Motor neuron (in vitro differentiated cells): ENCODE data around the gene MORC2. TPM values are rescaled to one million over a fixed set of nuclear protein-coding genes. Genes with fewer than 3 reads are reported as not detected.
A peak's percentile ranks its signal among the peaks of the same experiment; 100 is the strongest.

Experiments
- ATAC-seq, 8 experiments: fragments of 200-7000 bp; cut with Tn5 transposase; replicated peaks in 6 of 8; 2 replicates each; pipeline ENCODE4 v1.8.0; 2021; ENCODE audit warnings: mild to moderate bottlenecking in 8 of 8, moderate library complexity in 8 of 8
- H3K27ac ChIP-seq, 2 donors: fragments of 250-450 bp; sonication (Bioruptor Pico); 2 replicates each; pipeline ENCODE4 v1.9.0; 2021; ENCODE audit warnings: antibody characterized with exemption in 2 of 2, mild to moderate bottlenecking in 2 of 2, moderate library complexity in 1 of 2
- H3K4me1 ChIP-seq, 2 donors: fragments of 250-450 bp; sonication (Bioruptor Pico); replicated peaks in 1 of 2; 2 replicates each; pipeline ENCODE4 v1.6.1; 2021; ENCODE audit warnings: antibody characterized with exemption in 2 of 2, mild to moderate bottlenecking in 2 of 2, moderate library complexity in 1 of 2
- H3K4me3 ChIP-seq, 5 donors: fragments of 250-450 bp; sonication (Bioruptor Pico); 2 replicates each; pipeline ENCODE4 v1.9.0; 2021; ENCODE audit warnings: antibody characterized with exemption in 5 of 5, mild to moderate bottlenecking in 5 of 5, moderate library complexity in 4 of 5
- WGBS, 10 experiments: fragments of 450-650 bp; shearing (Covaris generic); methylation state at CpG; one replicate each; pipeline ENCODE4 v1.0.0; 2022; 5-methylcytosine and 5-hydroxymethylcytosine counted together
- in situ Hi-C, 9 experiments: fragments of 400-800 bp; cut with MboI; loops; one replicate each; pipeline ENCODE4 v1.15.0; 2021; ENCODE audit warnings: low sequenced_read_pairs in 9 of 9, low pct_unique_long_range_greater_than_20kb in 2 of 9; ENCODE audit not compliant: unreplicated experiment in 9 of 9
- total RNA-seq, 8 experiments: library from RNA; unstranded; fragments of 300-600 nt; gene quantifications; 2 replicates each; pipeline versions ENCODE4 v1.2.3 to v1.2.4, GENCODE V29; 2022

The MORC2 gene
- 10 to 100 TPM; 17.5 to 38.5 (median 28.3) TPM for total RNA-seq

DNA sequence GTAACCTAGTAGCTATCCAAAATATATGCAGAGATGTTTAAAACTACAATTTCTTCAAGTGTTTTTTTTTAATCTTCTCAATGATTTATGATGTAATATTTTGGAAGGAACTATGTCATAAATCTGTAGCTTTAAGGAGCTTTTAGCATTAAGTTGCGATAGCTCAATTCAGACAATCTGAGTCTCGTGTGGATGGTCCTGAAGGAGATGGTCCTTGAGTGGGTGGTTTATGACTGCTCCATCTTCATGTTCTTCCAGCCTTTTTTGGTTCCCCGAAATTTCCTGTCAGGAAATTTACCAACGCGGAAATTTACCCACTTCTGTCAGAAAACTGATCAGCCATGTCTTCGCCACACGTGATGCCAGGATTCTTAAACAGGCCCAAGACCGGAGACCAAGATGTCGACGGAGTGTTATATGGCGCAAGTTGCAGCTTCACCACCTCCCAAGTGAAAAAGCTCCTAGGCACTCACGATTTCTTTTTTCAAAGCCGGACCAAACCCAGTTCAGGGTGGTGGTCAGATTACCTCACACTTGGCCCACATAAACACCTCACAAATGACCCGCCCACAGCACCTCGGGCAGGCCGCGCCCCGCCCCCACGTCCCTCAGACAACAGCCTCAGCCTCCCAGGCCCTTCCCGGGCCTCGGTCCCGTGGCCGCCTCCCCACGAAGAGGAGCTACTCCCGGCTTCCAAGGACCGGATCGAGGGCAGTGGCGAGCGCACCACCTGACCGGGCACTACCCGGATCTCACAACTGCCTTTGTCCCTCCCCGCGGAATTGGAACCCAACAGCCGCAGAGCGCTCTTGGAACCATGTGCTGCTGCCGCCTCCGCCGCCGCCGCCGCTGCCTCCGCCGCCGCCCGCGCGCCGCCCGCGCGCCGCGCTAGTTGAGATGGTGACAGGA is at the start of gene MORC2:
MORC2 (minus strand) TSS at position 760 of the 909 bp plus-strand sequence. CDS start 885 bp downstream, outside the sequence.
- peak; percentile 47 to 70 (median 59) for ATAC-seq
- Histone ChIP-seq H3K4me1 (peaks cover 12 to 29% of the 10 kb centered on the region in 2 donors), H3K4me3 (peak within 1 kb of the TSS; percentile 91 to 98 (median 95)), H3K27ac (peak within 1 kb of the TSS; percentile 98 to 99)
- in situ Hi-C loops = loop anchor here in 2 of 9 experiments (25.0 kb wide), 1 partner anchor 119 kb away; the partner anchor contains the start of gene SMTN (in 2 of the 2)
- 43 to 100% (median 82%) methylated on average over 2 to 10 of the region's 53 CpGs; no CpG with 5 or more reads in 2 of the 10 experiments for WGBS, 10 experiments

DNA sequence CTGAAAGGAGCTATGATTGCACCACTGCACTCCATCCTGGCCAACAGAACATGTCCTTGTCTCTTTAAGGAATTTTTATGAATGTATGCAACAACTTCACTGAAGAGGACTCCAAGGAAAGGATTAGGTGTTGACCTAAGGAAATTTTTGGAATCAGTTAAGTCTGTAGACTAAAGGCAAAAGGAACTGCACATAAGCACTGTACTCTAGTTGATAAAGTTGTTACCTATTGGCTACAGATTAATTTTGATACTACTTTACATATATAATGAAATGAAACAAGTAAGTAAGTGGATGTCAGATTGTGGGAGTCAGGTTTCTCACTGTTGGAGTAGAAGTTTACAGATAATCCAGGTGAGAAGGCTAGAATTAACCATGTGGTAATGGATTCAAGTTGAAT is 37.0 kb upstream of the MORC2 start:
- in situ Hi-C loops = no loop called here
- Histone ChIP-seq H3K4me3 (no peak overlapping the region), H3K4me1 (no peaks in the 10 kb centered on the region), H3K27ac (no peak overlapping the region)
- ATAC-seq = no peak

DNA sequence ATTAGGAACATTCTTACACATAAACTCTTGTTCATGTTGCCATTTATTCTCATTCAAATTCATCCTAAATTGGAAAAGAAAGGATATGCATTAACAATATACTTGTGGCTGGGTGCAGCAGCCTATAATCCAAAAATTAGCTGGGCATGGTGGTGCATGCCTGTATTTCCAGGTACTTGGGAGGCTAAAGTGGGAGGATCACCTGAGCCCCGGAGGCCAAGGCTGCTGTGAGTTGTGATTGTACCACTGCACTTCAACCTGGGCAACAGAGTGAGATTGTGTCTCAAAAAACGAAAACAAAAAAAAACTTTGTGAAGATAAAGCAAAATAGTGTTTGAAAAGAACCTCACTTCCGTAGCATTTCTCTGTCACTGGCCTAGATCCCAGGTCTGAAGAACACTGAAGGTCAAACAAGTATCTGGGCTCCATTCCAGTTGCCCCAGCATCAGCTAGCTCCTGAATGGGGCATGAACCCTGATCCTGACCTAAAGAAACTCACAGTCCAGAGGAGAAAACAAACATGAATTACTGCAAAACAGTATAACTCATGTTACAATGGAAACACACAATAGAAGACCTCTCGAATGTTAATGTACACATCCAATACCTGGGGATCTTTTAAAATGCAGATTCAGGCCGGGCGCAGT is 32.7 kb upstream of the MORC2 start:
- ATAC-seq = no peak
- Histone ChIP-seq H3K4me1 (peaks cover 0 to 2% of the 10 kb centered on the region in 2 donors), H3K27ac (no peak overlapping the region), H3K4me3 (no peak overlapping the region)
- in situ Hi-C loops = no loop called here
- WGBS, 10 experiments = 0 to 95% (median 82%) methylated on average over 1 to 4 of the region's 6 CpGs; no CpG with 5 or more reads in 3 of the 10 experiments

DNA sequence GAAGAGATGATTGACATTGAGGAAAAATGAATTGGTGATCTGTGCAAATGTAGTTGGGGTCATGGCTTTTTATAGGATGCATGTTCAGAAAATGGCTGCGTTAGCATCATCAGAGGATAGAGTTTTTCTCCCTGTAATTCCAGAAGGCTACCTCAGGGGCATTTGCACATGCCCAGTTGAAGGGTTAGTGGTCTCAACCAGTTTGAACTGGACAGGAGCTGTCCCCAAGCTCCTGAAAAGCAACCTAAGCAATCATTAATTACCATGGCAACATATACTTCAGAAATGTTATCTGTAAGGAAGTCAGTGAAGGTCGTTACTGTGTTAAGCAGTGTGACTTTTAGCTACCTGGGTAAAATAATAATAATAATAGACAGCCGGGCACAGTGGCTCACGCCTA is 29.8 kb upstream of the MORC2 start:
- in situ Hi-C loops = no loop called here
- Histone ChIP-seq H3K4me3 (no peak overlapping the region), H3K4me1 (peaks cover 0 to 2% of the 10 kb centered on the region in 2 donors), H3K27ac (peak overlapping the region in 1 of 2 donors; percentile 54)
- peak in 3 of 8 experiments; percentile 75 to 84 (median 80) for ATAC-seq
- 20 to 100% (median 80%) methylated on average over 1 to 4 of the region's 4 CpGs; no CpG with 5 or more reads in 1 of the 10 experiments for WGBS, 10 experiments

DNA sequence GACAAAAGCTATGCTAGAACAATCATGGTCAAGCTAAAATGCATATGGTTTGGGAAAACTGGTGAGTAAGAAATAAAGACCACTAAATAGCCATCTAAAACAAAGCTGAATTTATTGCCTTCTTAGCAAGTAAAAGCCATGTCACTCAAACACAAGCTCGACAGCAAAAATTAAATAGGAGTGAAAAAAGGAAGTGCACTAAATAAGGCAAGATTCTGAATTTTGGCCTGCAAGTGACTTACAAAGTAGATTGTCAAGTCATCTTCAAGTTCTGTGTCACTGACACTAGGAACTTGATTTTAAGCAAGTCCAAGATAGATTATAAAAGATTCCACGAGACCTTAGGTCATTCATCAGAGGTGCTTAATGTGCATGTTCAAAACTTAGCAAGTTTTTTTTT is 27.9 kb upstream of the MORC2 start:
- WGBS, 10 experiments = 13 to 100% (median 56%) methylated on average over 1 to 2 of the region's 2 CpGs
- in situ Hi-C loops = no loop called here
- no peak overlapping the region for H3K27ac ChIP-seq
- no peak for ATAC-seq
- H3K4me1 ChIP-seq = peaks cover 0 to 2% of the 10 kb centered on the region in 2 donors
- H3K4me3 ChIP-seq = no peak overlapping the region

DNA sequence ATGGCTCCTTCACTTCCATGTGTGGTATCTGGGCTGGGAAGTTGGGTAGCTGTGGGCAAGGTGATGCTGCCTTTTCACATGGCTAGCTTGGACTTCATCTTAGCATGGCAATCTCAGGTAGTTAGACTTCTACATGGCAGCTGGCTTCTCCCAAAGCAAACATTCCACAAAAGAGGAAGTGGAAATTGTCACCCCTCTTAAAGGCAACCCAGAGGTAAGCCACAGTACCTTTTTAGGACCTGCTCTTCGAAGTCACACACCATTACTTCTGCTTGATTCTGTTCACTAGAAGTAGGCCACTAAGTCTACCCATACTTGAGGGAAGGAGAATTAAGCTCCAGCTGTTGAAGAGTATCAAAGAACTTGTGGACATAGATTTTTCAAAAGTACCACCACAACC is 26.4 kb upstream of the MORC2 start:
- H3K4me3 ChIP-seq = no peak overlapping the region
- in situ Hi-C loops = no loop called here
- 0 to 63% (median 43%) methylated on average over 1 of the region's 1 CpG; no CpG with 5 or more reads in 7 of the 10 experiments for WGBS, 10 experiments
- ATAC-seq = no peak
- H3K4me1 ChIP-seq = peaks cover 0 to 2% of the 10 kb centered on the region in 2 donors
- H3K27ac ChIP-seq = no peak overlapping the region

DNA sequence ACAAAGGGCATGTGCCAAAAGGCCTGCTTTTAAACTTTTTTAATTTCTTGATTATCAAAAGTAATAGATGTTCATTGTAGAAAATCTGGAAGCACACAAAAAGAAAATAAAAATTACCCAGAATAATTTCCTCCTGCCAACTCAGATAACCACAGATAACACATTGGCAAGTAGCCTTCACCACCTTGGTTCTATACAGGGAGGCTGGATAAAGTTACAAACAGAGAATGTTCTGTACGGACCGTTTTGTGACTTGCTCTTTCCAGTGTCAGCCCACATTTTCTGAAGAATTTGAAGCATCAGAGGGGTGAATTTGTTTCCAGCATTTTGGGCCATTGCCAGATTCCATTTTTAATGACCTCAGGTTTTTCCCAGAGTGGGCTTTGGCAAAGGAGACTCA is 24.0 kb upstream of the MORC2 start:
- WGBS, 10 experiments = 56 to 100% (median 73%) methylated on average over 1 to 2 of the region's 2 CpGs; no CpG with 5 or more reads in 4 of the 10 experiments
- Histone ChIP-seq H3K4me1 (no peaks in the 10 kb centered on the region), H3K27ac (no peak overlapping the region), H3K4me3 (no peak overlapping the region)
- ATAC-seq = no peak
- in situ Hi-C loops = no loop called here

DNA sequence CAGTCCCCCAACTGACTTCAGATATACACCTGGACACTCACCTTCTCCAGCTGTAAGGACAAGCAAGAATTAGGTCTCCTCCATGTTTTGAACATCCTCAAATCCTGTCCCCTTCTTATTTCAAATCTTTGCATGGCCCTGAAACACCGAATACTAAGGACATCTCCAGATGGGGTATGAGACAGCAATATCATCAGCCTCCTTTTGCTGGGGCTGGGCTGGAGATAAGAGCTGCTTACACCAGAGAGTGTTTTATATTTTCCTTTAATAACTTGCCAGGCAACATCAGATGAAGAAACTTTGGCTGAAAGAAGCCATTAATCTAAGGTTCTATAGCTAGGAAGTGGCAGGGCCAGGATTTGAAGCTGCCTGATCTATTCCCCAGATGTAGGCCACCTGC is 22.1 kb upstream of the MORC2 start:
- WGBS, 10 experiments = 33 to 80% (median 75%) methylated on average over 1 of the region's 1 CpG; no CpG with 5 or more reads in 6 of the 10 experiments
- in situ Hi-C loops = no loop called here

DNA sequence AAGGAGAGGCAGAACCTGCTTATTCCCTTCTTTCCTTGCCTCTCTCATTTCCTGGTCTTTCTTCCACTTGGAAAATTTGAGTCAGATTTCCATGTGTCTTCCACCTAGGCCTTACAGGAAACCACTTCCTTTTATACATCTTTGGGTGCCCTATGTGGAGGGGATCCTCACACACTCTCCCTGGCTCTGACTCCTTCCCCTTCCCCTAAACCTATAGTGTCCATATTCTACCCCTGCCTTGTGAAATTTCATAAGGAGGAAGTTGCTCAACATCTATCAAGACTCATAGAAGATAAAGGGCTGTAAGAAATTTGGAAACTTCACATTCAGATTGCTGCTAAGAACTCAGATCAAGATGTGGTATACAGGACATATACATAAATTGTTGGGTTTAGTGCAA is 20.9 kb upstream of the MORC2 start:
- in situ Hi-C loops = no loop called here
- H3K4me3 ChIP-seq = no peak overlapping the region
- H3K27ac ChIP-seq = no peak overlapping the region
- no peaks in the 10 kb centered on the region for H3K4me1 ChIP-seq
- no peak for ATAC-seq

More for the DNA sequence above, 22.1 kb upstream of the MORC2 start:
- Histone ChIP-seq H3K27ac (no peak overlapping the region), H3K4me3 (no peak overlapping the region), H3K4me1 (no peaks in the 10 kb centered on the region)
- no peak for ATAC-seq

DNA sequence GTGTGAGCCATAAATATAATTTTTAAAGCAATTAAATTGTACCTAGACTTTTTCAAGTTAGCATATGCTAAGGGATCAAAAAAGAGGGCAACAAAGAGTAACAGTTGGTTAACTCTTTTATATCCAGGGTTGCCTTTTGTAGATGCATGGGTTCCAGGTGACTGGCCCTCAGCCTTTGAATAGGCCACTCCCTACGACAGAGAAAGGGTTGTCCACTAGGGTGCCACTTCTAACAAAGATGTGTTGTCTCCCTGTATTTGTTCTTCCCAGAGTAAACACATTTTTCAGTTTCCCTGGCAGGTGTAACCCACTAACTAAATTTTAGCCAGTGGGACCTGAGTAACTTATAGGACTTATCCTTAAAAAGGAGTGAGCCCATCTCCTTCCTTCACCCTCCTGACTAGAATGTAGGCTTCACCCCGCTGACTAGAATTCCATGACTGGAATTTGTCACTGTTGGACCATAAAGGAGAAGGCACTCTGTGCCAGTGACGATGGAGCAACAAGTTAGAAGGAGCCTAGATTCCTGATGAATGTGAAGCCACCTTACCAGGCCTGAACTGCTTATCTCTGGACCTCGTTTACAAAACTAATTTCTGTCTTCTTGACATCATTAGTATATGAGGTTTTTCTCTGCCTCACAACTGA is 17.1 kb upstream of the MORC2 start:
- in situ Hi-C loops = no loop called here
- ATAC-seq = no peak
- 51 to 100% (median 78%) methylated on average over 1 to 4 of the region's 4 CpGs; no CpG with 5 or more reads in 2 of the 10 experiments for WGBS, 10 experiments
- no peak overlapping the region for H3K27ac ChIP-seq
- no peak overlapping the region for H3K4me3 ChIP-seq
- no peaks in the 10 kb centered on the region for H3K4me1 ChIP-seq

DNA sequence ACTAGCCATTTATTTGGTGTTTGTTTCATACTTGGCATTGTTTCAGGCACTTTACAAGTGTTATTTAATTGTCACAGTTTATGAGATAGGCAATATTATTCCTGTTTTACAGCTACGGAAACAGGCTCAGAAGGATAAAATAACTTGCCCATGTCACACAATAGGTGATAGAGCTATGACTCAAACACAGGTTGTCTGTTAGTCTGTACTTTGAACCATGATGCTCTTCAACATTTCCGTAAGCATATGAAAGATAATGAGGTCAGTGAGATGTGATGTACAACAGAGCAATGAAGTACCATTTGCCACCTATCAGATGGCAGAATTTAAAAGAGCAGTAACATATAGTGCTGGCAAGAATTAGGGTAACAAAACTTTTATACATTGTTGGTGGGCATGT is 15.7 kb upstream of the MORC2 start:
- Histone ChIP-seq H3K27ac (no peak overlapping the region), H3K4me1 (no peaks in the 10 kb centered on the region), H3K4me3 (no peak overlapping the region)
- in situ Hi-C loops = no loop called here
- 60 to 100% (median 100%) methylated on average over 1 to 2 of the region's 2 CpGs; no CpG with 5 or more reads in 1 of the 10 experiments for WGBS, 10 experiments
- ATAC-seq = no peak

DNA sequence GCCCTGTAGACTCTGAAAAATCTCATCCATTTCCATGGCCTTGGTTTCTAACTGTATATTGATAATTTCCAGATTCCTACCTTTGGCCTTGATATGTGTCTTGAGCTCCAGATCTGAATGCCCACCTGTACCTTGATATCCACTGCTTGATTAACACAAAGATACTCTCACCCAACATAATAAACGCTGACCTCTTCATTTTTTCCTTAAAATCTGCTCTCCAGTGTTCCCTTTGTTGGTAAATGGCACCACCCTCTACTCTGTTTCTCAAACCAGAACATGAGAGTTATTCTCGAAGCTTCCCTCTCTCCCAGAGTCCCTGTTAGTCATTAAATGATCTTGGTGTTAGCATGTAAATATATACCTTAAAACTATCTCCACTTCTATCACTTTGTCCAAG is 13.9 kb upstream of the MORC2 start:
- 35 to 100% (median 82%) methylated on average over 1 to 2 of the region's 2 CpGs for WGBS, 10 experiments
- Histone ChIP-seq H3K27ac (no peak overlapping the region), H3K4me3 (no peak overlapping the region), H3K4me1 (no peaks in the 10 kb centered on the region)
- in situ Hi-C loops = no loop called here
- ATAC-seq = no peak

DNA sequence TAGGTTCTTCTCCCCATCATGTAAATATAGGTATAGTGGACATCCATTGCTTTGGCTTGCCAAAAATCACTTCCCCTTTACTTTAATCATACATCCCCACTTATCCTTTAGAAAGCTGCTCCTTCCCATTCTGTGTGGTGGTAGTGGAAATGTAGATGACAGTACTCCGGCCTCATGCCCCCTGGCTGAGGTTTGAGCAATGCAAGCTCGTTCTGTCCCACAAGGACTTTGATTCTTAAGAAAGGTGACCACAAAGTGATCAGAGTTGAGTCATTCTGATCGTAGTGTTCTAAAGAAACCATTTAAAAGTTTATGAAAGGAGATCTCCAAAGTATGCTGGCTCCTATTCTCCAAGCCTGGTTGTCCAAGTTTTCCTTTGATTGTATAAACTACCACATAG is 11.4 kb upstream of the MORC2 start:
- Histone ChIP-seq H3K4me3 (no peak overlapping the region), H3K4me1 (no peaks in the 10 kb centered on the region), H3K27ac (no peak overlapping the region)
- in situ Hi-C loops = loop anchor here in 1 of 9 experiments (10.0 kb wide), 1 partner anchor 105 kb away; the partner anchor contains the start of gene SMTN
- 87 to 100% (median 95%) methylated on average over 1 to 3 of the region's 3 CpGs; no CpG with 5 or more reads in 2 of the 10 experiments for WGBS, 10 experiments
- ATAC-seq = no peak
